Parathyroid adenoma (tissue), 2 donors: ENCODE results near the gene ITPR3.
A peak's percentile ranks its signal among the peaks of the same experiment; 100 is the strongest.

Source experiments
- H2AFZ ChIP-seq: fragments of 300-600 bp; sonication (generic); one replicate; pipeline ENCODE4 v1.7.0; 2017; ENCODE audit warnings: antibody characterized with exemption, mild to moderate bottlenecking
- H3K27ac ChIP-seq: fragments of 300-600 bp; sonication (generic); one replicate; pipeline ENCODE4 v1.7.0; 2017
- H3K27me3 ChIP-seq: fragments of 300-600 bp; sonication (generic); one replicate; pipeline ENCODE4 v1.7.0; 2017; ENCODE audit warnings: low read length; ENCODE audit not compliant: control insufficient read depth, insufficient read depth
- H3K36me3 ChIP-seq: fragments of 300-600 bp; sonication (generic); one replicate; pipeline ENCODE4 v1.7.0; 2017; ENCODE audit warnings: low read length; ENCODE audit not compliant: control insufficient read depth, insufficient read depth
- H3K4me1 ChIP-seq: fragments of 300-600 bp; sonication (generic); one replicate; pipeline ENCODE4 v1.7.0; 2017; ENCODE audit warnings: control low read depth
- H3K4me2 ChIP-seq: fragments of 300-600 bp; sonication (generic); one replicate; pipeline ENCODE4 v1.7.0; 2017; ENCODE audit warnings: low read length
- H3K4me3 ChIP-seq: fragments of 300-600 bp; sonication (generic); one replicate; pipeline ENCODE4 v1.7.0; 2017; ENCODE audit warnings: low read depth, low read length
- H3K79me2 ChIP-seq: fragments of 300-600 bp; sonication (generic); one replicate; pipeline ENCODE4 v1.7.0; 2017; ENCODE audit warnings: control low read depth
- H3K9ac ChIP-seq: fragments of 300-600 bp; sonication (generic); one replicate; pipeline ENCODE4 v1.7.0; 2017; ENCODE audit warnings: mild to moderate bottlenecking
- H3K9me3 ChIP-seq: fragments of 300-600 bp; sonication (generic); one replicate; pipeline ENCODE4 v1.7.0; 2017; ENCODE audit warnings: low read length; ENCODE audit not compliant: control insufficient read depth
- TF ChIP-seq, protein P1 (sequence below): fragments of 300-600 bp; sonication (generic); IDR thresholded peaks from one replicate; pipeline ENCODE4 v1.7.0; 2017; ENCODE audit warnings: antibody characterized with exemption, mild to moderate bottlenecking
- donor health status: primary hyperparathyroidism.

Gene ITPR3

DNA sequence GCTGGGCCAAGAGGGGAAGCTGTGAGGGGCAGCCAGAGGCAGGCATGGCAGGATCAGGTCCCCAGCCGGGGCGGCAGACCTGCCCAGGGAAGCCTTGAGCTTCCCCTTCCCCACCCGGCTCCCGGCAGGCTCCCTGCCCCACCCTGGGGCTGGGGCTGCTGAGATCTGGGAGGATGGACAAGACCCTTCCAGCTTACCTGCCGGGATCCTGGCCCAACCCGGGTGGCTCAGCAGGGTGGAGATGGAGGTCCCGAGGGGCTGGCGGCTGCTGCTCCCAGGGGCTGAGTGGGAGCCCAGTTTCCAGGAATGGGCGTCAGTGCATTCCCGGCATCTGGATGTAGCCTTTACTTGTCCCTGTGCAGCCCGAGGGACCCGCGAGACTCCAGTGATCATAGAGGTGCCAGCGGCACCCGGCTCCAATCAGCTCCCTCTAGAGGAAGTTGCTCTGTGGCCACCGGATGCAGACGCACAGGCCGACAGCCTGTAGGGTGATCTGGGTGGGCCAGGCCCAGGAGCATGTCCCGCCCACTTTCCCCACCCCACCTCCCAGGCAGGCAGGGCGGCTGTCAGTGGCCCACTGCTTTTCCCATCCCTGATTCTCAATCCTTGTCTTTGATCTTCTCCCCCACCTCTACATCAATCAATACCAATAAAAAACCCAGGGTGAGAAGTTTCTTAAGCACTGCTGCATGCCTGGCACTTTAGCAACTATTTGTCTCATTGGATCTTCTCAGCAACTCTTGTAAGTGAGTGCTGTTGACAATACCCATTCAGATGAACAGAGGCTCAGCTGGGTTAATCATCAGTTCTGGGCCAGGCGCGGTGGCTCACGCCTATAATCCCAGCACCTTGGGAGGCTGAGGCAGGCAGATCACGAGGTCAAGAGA, 41.1 kb upstream of the ITPR3 start, which contains the start of gene BAK1:
Gene BAK1 (minus strand): TSS at position 449 of the 887 bp plus-strand sequence. CDS start 2,672 bp downstream, outside the sequence.
- Histone ChIP-seq H3K79me2 (peaks cover 6% of the 10 kb centered on the region), H3K27me3 (no peaks in the 10 kb centered on the region), H3K36me3 (no peaks in the 10 kb centered on the region), H3K4me3 (peak within 1 kb of the TSS; percentile 94), H3K4me2 (peak within 1 kb of the TSS; percentile 74), H3K9ac (peak within 1 kb of the TSS; percentile 49), H3K27ac (peak within 1 kb of the TSS; percentile 63), H3K9me3 (no peaks in the 10 kb centered on the region), H2AFZ (peak within 1 kb of the TSS; percentile 99), H3K4me1 (peaks cover 4% of the 10 kb centered on the region)
- TF ChIP-seq, protein P1, sequence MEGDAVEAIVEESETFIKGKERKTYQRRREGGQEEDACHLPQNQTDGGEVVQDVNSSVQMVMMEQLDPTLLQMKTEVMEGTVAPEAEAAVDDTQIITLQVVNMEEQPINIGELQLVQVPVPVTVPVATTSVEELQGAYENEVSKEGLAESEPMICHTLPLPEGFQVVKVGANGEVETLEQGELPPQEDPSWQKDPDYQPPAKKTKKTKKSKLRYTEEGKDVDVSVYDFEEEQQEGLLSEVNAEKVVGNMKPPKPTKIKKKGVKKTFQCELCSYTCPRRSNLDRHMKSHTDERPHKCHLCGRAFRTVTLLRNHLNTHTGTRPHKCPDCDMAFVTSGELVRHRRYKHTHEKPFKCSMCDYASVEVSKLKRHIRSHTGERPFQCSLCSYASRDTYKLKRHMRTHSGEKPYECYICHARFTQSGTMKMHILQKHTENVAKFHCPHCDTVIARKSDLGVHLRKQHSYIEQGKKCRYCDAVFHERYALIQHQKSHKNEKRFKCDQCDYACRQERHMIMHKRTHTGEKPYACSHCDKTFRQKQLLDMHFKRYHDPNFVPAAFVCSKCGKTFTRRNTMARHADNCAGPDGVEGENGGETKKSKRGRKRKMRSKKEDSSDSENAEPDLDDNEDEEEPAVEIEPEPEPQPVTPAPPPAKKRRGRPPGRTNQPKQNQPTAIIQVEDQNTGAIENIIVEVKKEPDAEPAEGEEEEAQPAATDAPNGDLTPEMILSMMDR = peak; percentile 70

DNA sequence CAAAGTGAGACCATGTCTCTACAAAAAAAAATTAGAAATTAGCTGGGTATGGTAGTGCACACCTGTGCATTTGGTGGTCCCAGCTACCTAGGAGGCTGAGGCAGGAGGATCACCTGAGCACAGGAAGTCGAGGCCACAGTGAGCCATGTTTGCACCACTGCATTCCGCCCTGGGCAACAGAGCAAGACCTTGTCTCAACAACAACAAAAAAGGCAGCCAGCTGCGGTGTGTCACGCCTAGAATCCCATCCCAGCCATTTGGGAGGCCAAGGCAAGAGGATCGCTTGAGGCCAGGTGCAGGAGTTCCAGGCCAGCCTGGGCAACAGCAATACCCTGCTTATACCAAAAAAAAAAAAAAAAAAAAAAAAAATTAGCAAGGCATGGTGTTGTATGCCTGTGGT, 39.9 kb upstream of the ITPR3 start:
- H3K9ac ChIP-seq = no peak overlapping the region
- no peaks in the 10 kb centered on the region for H3K36me3 ChIP-seq
- H3K79me2 ChIP-seq = peaks cover 6% of the 10 kb centered on the region
- peaks cover 4% of the 10 kb centered on the region for H3K4me1 ChIP-seq
- TF ChIP-seq, protein P1 = no peak
- H3K27ac ChIP-seq = no peak overlapping the region
- no peak overlapping the region for H3K4me2 ChIP-seq
- H2AFZ ChIP-seq = no peak overlapping the region
- no peaks in the 10 kb centered on the region for H3K27me3 ChIP-seq
- no peak overlapping the region for H3K4me3 ChIP-seq
- H3K9me3 ChIP-seq = no peaks in the 10 kb centered on the region

- no peak overlapping the region for H3K4me3 ChIP-seq
- no peaks in the 10 kb centered on the region for H3K36me3 ChIP-seq
Measured at GRCh38 chr6:33583591-33584155, 37.4 kb upstream of the ITPR3 start.

DNA sequence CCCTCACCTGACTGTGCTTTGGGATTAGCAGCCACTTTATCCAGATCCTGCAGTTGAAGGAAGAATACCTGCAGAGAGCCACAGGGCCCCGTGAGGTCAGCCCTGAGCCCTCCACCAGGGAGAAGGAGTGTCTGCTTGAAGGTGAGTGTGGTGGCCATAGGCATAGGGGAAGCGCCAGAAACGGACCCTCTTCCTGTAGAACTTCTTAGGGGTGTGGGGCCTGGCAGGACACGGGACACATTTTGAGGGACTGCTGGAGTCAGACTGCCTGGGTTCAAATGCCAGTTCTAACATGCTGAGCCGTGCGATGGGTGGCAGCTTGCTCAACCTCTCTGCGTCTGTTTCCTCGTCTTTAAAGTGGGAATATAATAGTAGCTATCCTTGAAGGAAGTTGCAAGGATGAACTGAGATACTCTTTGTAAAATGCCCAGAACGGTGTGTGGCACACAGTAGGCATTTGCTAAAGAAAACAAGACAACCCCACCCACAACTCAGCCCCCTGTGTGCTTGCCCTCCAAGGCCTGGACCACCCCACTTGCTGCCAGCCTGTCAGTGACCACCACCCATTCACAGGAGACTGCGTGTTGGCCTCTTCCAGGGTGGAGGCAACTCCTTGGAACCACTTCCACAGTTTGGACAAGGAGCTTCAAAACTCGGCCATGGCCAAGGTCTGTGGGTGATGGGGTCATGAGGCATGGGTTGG, 36.3 kb upstream of the ITPR3 start:
- Histone ChIP-seq H3K9ac (no peak overlapping the region), H3K4me1 (peaks cover 4% of the 10 kb centered on the region), H2AFZ (peak overlapping the region; percentile 60), H3K9me3 (no peaks in the 10 kb centered on the region), H3K27ac (no peak overlapping the region), H3K27me3 (no peaks in the 10 kb centered on the region), H3K36me3 (no peaks in the 10 kb centered on the region), H3K4me2 (no peak overlapping the region), H3K4me3 (no peak overlapping the region), H3K79me2 (no peaks in the 10 kb centered on the region)
- TF ChIP-seq, protein P1 = no peak

More at GRCh38 chr6:33583591-33584155, 37.4 kb upstream of the ITPR3 start:
- H3K27ac ChIP-seq = no peak overlapping the region
- H3K79me2 ChIP-seq = peaks cover 6% of the 10 kb centered on the region
- no peaks in the 10 kb centered on the region for H3K27me3 ChIP-seq
- H3K9ac ChIP-seq = no peak overlapping the region
- TF ChIP-seq, protein P1 = no peak
- H3K4me2 ChIP-seq = no peak overlapping the region
- peaks cover 4% of the 10 kb centered on the region for H3K4me1 ChIP-seq
- H3K9me3 ChIP-seq = no peaks in the 10 kb centered on the region
- no peak overlapping the region for H2AFZ ChIP-seq
